GM21381 (cell line): Measurements from ENCODE around the gene HSFX3.
"Not testable (repeated sequence)": the region's sequence is repeated elsewhere in the genome, so short reads cannot be mapped to it uniquely, and the experiment has no call there.

Experiments
- ATAC-seq: cut with Tn5 transposase; IDR thresholded peaks from one replicate; pipeline ENCODE4 v1.9.1; 2021; ENCODE audit warnings: mild to moderate bottlenecking, moderate library complexity; ENCODE audit not compliant: unreplicated experiment

HSFX3 gene

GRCh38 chrX:149549701-149550100 lies at the start of gene HSFX3:
TSS of gene HSFX3 (minus strand) at chrX:149549924. CDS start at chrX:149549852, 72 bp downstream.
- not testable (repeated sequence) for ATAC-seq

- not testable (repeated sequence) for ATAC-seq
These were observed 48.9 kb upstream of the HSFX3 start for GRCh38 chrX:149598603-149599002.

GRCh38 chrX:149595943-149596342 lies 46.2 kb upstream of the HSFX3 start:
- not testable (repeated sequence) for ATAC-seq

GRCh38 chrX:149595214-149595613 lies 45.5 kb upstream of the HSFX3 start, which contains the start of gene HSFX2:
TSS of gene HSFX2 (minus strand) at chrX:149595314. CDS start at chrX:149594700, 614 bp downstream.
- ATAC-seq = not testable (repeated sequence)

- not testable (repeated sequence) for ATAC-seq
These were observed 41.3 kb upstream of the HSFX3 start for GRCh38 chrX:149590993-149591392.

- not testable (repeated sequence) for ATAC-seq
These were observed 37.6 kb upstream of the HSFX3 start, which contains the start of gene MAGEA9B for GRCh38 chrX:149587359-149587758. TSS of gene MAGEA9B (minus strand) at chrX:149587459. CDS start at chrX:149583179, 4,280 bp downstream.

GRCh38 chrX:149585631-149586030 lies 35.9 kb upstream of the HSFX3 start:
- ATAC-seq = not testable (repeated sequence)

GRCh38 chrX:149573456-149573855 lies 23.7 kb upstream of the HSFX3 start:
- ATAC-seq = peak; percentile 100

GRCh38 chrX:149572743-149573142 lies 23.0 kb upstream of the HSFX3 start:
- no peak for ATAC-seq

- ATAC-seq = no peak
These were observed 22.0 kb upstream of the HSFX3 start for GRCh38 chrX:149571770-149572169.

- no peak for ATAC-seq
These were observed 20.9 kb upstream of the HSFX3 start for GRCh38 chrX:149570668-149571067.

- ATAC-seq = no peak
These were observed 20.0 kb upstream of the HSFX3 start for GRCh38 chrX:149569770-149570169.

- ATAC-seq = no peak
These were observed 19.1 kb upstream of the HSFX3 start for GRCh38 chrX:149568701-149569296.

GRCh38 chrX:149567621-149568417 lies 18.1 kb upstream of the HSFX3 start:
- no peak for ATAC-seq

GRCh38 chrX:149563359-149563758 lies 13.6 kb upstream of the HSFX3 start:
- no peak for ATAC-seq

GRCh38 chrX:149555251-149555650 lies 5.5 kb upstream of the HSFX3 start:
- ATAC-seq = not testable (repeated sequence)

GRCh38 chrX:149551939-149552248 lies 2.2 kb upstream of the HSFX3 start:
- ATAC-seq = not testable (repeated sequence)

- peak; percentile 38 for ATAC-seq
These were observed 1.7 kb upstream of the HSFX3 start for GRCh38 chrX:149551245-149551938.

- ATAC-seq = not testable (repeated sequence)
These were observed 730 bp upstream of the HSFX3 start for GRCh38 chrX:149550454-149550853.

GRCh38 chrX:149547782-149548181 lies 1.9 kb downstream of the HSFX3 start:
- ATAC-seq = not testable (repeated sequence)

GRCh38 chrX:149546962-149547361 lies 2.8 kb downstream of the HSFX3 start:
- ATAC-seq = not testable (repeated sequence)
